HCT116 (cell line): ENCODE data around the gene DAPP1.

ENCODE experiments used
- EZH2 ChIP-seq: fragments of 200-600 bp; sonication (generic); IDR thresholded peaks from 2 replicates; pipeline ENCODE4 v1.6.1; 2017; ENCODE audit warnings: antibody characterized with exemption, mixed run types
- EZH2phosphoT487 ChIP-seq: fragments of 200-600 bp; IDR thresholded peaks from 2 replicates; pipeline ENCODE4 v1.6.1; 2018; ENCODE audit warnings: antibody characterized with exemption, borderline replicate concordance
- JUND ChIP-seq: IDR thresholded peaks from 2 replicates; pipeline ENCODE4 v1.6.1; 2012
- MAX ChIP-seq: IDR thresholded peaks from 2 replicates; pipeline ENCODE4 v1.6.1; 2012
- POLR2A ChIP-seq: IDR thresholded peaks from 2 replicates; pipeline ENCODE4 v1.7.0; 2011; ENCODE audit warnings: borderline replicate concordance; ENCODE audit not compliant: insufficient read depth, insufficient read length; ENCODE audit errors: extremely low read depth
- POLR2AphosphoS5 ChIP-seq: IDR thresholded peaks from 2 replicates; pipeline ENCODE4 v1.6.1; 2011; ENCODE audit warnings: mild to moderate bottlenecking, low read depth, low read length, moderate library complexity
- SIN3A ChIP-seq: IDR thresholded peaks from 2 replicates; pipeline ENCODE4 v1.6.1; 2012; ENCODE audit warnings: low read depth
- SRF ChIP-seq: IDR thresholded peaks from 2 replicates; pipeline ENCODE4 v1.6.1; 2012; ENCODE audit warnings: low read depth
- TCF7L2 ChIP-seq: IDR thresholded peaks from 2 replicates; pipeline ENCODE4 v1.7.0; 2011; ENCODE audit warnings: borderline replicate concordance, inconsistent platforms; ENCODE audit not compliant: insufficient read depth, insufficient read length; ENCODE audit errors: extremely low read depth
- TF ChIP-seq, protein P1 (sequence below), 3 experiments: fragments of 200-600 bp in 1 of 3; sonication (generic) in 1 of 3; IDR thresholded peaks in 2 of 3; conservative IDR thresholded peaks in 1 of 3; 2 replicates each; pipeline ENCODE4 v1.5.1; 2012 to 2017; ENCODE audit warnings: low read depth in 2 of 3, low read length in 2 of 3, antibody characterized with exemption in 1 of 3, borderline replicate concordance in 1 of 3, control low read depth in 1 of 3, mild to moderate bottlenecking in 1 of 3, mixed read lengths in 1 of 3, mixed run types in 1 of 3, moderate library complexity in 1 of 3; ENCODE audit not compliant: insufficient read depth in 1 of 3

- TF ChIP-seq, protein P1, sequence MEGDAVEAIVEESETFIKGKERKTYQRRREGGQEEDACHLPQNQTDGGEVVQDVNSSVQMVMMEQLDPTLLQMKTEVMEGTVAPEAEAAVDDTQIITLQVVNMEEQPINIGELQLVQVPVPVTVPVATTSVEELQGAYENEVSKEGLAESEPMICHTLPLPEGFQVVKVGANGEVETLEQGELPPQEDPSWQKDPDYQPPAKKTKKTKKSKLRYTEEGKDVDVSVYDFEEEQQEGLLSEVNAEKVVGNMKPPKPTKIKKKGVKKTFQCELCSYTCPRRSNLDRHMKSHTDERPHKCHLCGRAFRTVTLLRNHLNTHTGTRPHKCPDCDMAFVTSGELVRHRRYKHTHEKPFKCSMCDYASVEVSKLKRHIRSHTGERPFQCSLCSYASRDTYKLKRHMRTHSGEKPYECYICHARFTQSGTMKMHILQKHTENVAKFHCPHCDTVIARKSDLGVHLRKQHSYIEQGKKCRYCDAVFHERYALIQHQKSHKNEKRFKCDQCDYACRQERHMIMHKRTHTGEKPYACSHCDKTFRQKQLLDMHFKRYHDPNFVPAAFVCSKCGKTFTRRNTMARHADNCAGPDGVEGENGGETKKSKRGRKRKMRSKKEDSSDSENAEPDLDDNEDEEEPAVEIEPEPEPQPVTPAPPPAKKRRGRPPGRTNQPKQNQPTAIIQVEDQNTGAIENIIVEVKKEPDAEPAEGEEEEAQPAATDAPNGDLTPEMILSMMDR (IDR thresholded peaks at IDR 0.05 in 2 of 3, conservative IDR thresholded peaks at IDR 0.05 in 1 of 3; ENCODE audit: borderline replicate concordance in 1 of 3, insufficient read depth in 1 of 3, low read depth in 2 of 3, low read length in 2 of 3): no peak
- TF ChIP-seq POLR2A (no peak), TCF7L2 (peak; percentile 73), POLR2AphosphoS5 (no peak), EZH2 (no peak), SRF (no peak), EZH2phosphoT487 (no peak), MAX (no peak), JUND (peak; percentile 38; the same call in 1 of the 2 replicates), SIN3A (no peak)
Measured at GRCh38 chr4:99856166-99856565, 39.5 kb downstream of the DAPP1 start.
